GM12878 (cell line): ENCODE data around the gene FURIN.

Experiments
- EP300 ChIP-seq, 2 experiments: fragments of 150-350 bp in 1 of 2; IDR thresholded peaks; 2 replicates each; pipeline ENCODE4 v1.6.1; 2011 to 2012; ENCODE audit warnings: low read depth in 2 of 2, low read length in 2 of 2, borderline replicate concordance in 1 of 2, improper control_type of control experiment in 1 of 2, inconsistent platforms in 1 of 2; ENCODE audit not compliant: control insufficient read depth in 1 of 2
- POLR2A ChIP-seq: IDR thresholded peaks from 2 replicates; pipeline ENCODE4 v1.6.1; 2011; ENCODE audit warnings: low read depth, mild to moderate bottlenecking, low read length
- TCF12 ChIP-seq: IDR thresholded peaks from 2 replicates; pipeline ENCODE4 v1.6.1; 2011; ENCODE audit warnings: low read depth, mild to moderate bottlenecking, low read length
- USF1 ChIP-seq: IDR thresholded peaks from 2 replicates; pipeline ENCODE4 v1.6.1; 2011; ENCODE audit warnings: borderline replicate concordance, low read depth, mild to moderate bottlenecking, moderate library complexity, mixed read lengths, low read length; ENCODE audit not compliant: insufficient read depth; ENCODE audit errors: extremely low read length
- YY1 ChIP-seq: IDR thresholded peaks from 2 replicates; pipeline ENCODE4 v1.6.1; 2011; ENCODE audit warnings: low read depth, mild to moderate bottlenecking, low read length
- TF ChIP-seq, protein P1 (sequence below), 3 experiments: IDR thresholded peaks in 2 of 3; conservative IDR thresholded peaks in 1 of 3; 2 replicates each; pipeline ENCODE4 v1.5.1; 2011; ENCODE audit warnings: low read depth in 3 of 3, low read length in 3 of 3, mild to moderate bottlenecking in 3 of 3, control low read depth in 2 of 3, moderate library complexity in 2 of 3, inconsistent platforms in 1 of 3, mixed read lengths in 1 of 3; ENCODE audit not compliant: control insufficient read depth in 2 of 3, insufficient read depth in 1 of 3; ENCODE audit errors: extremely low read depth in 1 of 3

DNA sequence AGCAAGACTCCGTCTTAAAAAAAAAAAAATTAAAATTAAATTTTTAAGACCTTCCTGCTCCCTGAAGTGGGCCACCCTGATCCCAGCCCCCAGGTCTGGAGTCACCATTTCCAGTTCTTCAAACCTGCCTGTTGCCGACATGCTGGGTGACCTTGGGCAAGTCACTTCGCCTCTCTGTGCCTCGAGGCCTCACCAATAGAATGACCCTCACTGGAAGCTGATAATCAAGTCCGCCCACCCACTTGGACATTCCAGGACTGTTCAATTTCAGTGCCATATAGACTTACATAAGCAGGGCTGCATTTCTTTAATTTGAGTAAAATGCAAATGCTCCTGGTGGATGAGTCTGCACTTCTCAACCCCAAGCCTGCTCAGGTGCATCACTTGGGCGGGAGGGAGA lies 39.3 kb upstream of the FURIN start:
- no peak for TF ChIP-seq TCF12
- no peak for TF ChIP-seq POLR2A
- TF ChIP-seq YY1, result no peak
- TF ChIP-seq, protein P1, sequence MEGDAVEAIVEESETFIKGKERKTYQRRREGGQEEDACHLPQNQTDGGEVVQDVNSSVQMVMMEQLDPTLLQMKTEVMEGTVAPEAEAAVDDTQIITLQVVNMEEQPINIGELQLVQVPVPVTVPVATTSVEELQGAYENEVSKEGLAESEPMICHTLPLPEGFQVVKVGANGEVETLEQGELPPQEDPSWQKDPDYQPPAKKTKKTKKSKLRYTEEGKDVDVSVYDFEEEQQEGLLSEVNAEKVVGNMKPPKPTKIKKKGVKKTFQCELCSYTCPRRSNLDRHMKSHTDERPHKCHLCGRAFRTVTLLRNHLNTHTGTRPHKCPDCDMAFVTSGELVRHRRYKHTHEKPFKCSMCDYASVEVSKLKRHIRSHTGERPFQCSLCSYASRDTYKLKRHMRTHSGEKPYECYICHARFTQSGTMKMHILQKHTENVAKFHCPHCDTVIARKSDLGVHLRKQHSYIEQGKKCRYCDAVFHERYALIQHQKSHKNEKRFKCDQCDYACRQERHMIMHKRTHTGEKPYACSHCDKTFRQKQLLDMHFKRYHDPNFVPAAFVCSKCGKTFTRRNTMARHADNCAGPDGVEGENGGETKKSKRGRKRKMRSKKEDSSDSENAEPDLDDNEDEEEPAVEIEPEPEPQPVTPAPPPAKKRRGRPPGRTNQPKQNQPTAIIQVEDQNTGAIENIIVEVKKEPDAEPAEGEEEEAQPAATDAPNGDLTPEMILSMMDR (IDR thresholded peaks at IDR 0.05 in 2 of 3, conservative IDR thresholded peaks at IDR 0.05 in 1 of 3; ENCODE audit: control insufficient read depth in 2 of 3, extremely low read depth in 1 of 3, insufficient read depth in 1 of 3, low read depth in 3 of 3, low read length in 3 of 3), result no peak
- no peak for TF ChIP-seq EP300 (IDR thresholded peaks at IDR 0.05; ENCODE audit: borderline replicate concordance in 1 of 2, control insufficient read depth in 1 of 2, low read depth in 2 of 2, low read length in 2 of 2)
- no peak for TF ChIP-seq USF1
